Measurements from ENCODE around the gene MELTF.
A peak's percentile ranks its signal among the peaks of the same experiment; 100 is the strongest.

The MELTF gene

DNA sequence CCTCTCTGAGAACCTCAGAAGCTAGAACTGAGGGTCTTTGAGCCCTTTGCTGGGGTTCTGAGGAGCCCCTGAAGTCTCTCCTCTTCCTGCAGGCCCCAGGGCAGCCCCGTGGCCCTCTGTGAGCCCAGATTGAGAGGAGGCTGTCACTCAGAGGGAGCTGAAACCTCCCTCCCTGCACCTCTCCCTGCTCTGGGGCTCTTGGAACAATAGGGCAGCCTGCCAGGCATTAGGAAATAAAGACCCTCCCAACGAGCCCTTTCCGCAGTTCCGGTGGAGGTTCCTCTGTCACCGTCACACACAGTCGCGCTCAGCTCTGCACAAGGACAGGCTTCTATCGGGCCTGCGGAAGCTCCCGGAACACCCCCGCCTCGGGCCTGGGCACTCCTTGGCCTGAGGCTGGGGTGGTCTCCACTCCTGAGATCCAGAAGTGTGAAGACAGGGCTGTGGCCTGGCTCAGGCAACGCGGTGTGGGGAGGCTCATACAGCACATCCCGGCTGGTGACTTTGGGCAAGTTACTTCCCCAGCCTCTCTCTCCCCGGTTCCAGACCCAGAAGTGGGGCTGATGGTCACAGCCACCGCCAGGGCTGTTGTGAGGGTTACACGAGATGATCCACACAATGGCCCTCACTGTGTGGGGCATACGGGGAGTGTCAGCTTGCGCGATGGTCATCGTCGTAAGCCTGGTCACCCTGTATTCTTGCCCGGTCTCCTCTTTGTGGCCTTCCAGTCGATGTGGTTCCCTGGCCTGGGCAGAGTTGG, 17.7 kb downstream of the MELTF start:
- FAIRE-seq = no peak
- DNase-seq (ENCODE audit: insufficient read length, low spot score) = no peak

DNA sequence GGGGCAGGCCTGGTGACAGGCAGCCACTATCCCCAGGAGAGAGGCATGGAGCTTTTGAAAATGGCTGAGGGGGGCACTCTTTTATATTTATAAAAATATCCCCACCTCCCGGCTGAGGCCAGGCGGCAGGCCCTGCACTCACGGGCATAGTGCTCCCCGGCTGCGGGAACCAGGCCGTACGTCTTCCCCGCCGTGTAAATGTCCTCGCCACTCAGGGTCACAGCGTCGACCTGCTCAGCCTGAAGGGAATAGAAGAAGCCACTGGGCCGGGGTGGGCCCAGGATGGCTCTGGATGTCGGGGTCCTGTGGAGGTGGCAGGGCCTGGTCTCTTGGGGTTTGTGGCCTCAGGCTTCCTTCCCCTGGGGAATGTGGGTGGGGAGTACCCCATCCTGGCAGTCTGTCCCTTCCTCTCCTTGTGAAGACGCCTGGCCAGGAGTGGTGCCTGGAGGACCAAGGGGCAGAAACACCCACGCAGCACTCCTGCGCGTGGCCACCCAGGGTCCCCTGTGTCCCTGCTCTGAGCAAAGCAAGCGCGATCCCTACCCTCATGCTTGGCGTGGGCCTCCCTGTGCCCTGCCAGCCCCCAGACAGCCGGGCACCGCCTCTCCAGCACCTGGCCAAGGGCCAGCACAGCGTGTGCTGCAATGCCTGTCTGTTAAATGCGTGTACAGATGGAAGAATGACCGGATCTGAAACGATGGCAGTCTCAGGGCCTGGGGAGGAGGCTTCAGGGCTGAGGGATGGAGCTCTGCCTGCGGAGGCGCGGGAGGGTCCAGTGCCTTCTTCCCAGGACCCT, 18.9 kb downstream of the MELTF start:
- DNase-seq (ENCODE audit: insufficient read length, low spot score) (no peak), FAIRE-seq (no peak)

DNA sequence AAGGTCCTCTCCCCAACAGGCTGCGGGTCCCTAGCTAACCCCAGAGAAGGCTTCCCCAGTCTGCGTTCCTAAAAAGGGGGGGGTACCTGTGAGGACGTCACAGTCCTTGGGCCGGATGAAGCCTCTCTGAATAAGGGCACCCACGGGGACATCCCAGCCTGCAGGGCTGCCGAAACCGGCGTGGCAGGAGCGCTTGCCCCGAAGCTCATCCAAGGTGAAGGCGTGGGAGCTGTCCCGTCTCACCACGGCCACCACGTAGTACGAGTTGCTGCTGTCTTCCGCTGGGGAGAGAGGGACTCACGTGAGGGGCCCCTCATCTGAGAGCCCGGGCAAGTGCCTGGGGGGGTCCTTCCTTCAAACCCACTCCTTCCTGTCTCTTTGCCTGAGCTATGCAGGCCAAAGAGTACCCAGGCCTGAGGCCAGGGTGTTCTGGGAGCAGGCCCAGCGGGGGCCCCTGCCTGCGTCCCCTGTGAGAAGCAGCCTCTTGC, 20.0 kb downstream of the MELTF start:
- no peak for DNase-seq (ENCODE audit: insufficient read length, low spot score)
- no peak for FAIRE-seq

DNA sequence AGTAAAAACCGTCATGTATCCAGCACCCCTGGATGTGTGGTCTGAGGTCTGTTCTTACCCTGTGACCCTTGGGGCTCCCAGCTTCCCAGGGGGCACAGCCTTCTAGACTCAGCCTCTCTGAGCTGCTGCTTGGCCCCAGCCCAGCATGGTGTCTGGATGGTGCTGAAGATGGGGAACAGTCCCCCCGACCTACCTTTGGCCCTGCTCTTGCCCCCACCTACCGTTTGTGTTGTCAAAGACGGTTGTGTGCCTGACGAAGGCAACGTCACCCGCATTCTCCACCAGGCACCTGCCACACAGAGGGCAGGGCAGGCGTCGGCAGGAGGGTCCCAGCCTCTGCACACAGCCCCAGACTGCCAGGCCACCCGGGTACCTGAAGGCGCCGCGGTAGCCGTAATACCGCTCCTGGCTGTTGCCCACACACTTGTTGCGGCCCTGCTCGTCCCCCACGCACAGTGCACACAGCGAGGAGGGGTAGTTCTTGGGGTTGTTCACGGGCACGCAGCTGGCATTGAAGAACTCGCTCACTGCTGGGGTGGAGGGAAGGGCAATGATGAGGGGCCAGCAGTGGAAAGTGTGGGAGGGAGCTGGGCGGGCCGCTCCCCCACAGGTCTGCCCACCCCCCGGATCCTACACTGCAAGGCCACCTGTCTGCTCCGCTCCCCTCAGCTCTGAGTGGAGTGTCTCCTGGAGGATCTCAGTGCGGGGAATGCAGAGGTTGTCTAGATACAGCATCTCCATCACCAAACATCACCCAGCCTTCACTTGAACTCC, 21.0 kb downstream of the MELTF start:
- FAIRE-seq (no peak), DNase-seq (ENCODE audit: insufficient read length, low spot score) (no peak)

DNA sequence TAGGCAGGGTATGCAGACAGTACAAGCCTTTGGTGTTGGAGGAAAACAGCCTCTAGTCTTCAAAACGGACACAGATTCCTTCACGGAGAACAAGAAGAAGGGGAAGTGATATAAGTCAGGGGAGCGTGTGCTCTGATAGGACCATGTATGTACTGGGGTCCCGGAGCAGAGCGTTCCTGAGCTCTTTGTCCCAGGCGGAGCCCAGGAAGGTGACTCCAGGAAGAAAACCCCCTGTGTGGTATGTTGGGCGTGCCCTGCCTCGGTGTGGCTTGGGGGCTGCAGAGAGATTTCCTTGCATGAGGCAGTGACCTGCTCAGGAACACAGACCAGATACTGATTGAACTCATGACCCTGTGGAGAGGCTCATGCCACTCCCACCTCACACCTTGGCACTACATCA, 21.7 kb downstream of the MELTF start:
- FAIRE-seq = no peak
- no peak for DNase-seq (ENCODE audit: insufficient read length, low spot score)

DNA sequence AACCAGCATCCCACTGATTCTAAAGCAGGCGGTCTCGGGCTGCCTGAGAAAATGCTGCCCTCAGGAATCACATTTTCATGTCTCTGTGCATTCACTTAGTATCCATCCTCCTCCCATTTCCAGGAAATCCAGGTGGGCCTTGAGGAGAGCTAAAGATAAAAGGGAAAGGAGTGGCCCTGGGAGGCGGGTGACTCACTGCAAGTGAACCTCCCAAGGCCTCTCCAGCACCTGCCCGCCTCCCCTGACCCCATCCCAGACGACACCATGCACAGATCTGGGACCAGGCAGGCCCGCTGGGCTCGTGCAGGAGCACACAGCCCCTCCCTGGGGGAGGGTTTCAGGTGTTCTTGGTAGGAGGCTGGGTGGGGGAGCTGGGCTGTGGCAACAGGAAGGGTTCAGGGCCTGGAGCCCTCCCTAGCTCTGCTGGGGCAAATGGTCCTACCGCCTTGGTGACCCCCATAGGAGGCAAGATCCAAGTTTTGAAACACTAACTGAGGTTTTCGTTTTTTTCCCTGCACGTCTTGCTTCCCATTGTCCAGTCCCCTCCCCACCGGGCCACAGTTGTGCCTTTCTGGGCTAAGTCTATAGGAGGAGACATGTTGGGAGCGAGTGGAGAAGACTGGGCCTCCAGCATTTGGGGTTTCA, 22.2 kb downstream of the MELTF start:
- FAIRE-seq (no peak), DNase-seq (ENCODE audit: insufficient read length, low spot score) (no peak)

DNA sequence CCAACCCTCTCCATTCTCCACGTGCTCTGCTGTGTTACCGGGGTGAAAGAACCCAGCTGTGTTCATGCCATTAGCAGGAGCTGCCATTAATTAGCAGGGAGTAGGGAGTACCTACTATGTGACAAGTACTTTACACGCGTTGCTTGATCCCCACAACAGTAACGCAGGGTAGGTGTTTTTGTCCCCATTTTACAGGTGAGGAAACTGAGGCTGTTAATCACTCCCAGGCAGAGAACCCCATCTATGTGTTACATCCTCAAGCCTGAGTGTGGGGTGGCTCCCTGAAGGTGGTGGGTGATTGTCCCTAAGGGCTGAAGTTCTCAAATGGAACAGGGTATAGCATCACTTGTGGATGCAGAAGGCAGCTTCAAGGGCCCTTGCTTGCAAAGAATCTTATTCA, 22.8 kb downstream of the MELTF start:
- FAIRE-seq (peak; percentile 70), DNase-seq (ENCODE audit: insufficient read length, low spot score) (no peak)

DNA sequence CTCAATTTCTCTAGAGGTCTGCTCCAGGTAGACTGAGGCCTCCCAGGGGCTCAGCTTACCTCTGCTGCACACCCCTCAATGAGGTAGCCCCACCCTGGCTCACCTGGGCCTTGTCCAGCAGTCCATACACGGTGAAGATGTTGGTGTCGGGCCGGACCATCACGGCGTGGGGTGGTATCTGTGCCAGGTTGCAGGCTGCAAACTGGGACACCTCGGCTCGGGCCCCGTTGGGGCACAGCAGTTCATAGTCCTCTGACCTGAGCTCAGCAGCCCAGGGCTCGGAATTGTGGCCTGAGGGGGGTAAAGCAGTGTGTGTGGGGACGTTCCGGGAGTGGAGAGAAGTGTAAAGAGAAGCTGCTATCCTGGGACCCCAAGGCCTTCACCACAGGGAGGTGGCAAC, 23.2 kb downstream of the MELTF start:
- no peak for FAIRE-seq

DNA sequence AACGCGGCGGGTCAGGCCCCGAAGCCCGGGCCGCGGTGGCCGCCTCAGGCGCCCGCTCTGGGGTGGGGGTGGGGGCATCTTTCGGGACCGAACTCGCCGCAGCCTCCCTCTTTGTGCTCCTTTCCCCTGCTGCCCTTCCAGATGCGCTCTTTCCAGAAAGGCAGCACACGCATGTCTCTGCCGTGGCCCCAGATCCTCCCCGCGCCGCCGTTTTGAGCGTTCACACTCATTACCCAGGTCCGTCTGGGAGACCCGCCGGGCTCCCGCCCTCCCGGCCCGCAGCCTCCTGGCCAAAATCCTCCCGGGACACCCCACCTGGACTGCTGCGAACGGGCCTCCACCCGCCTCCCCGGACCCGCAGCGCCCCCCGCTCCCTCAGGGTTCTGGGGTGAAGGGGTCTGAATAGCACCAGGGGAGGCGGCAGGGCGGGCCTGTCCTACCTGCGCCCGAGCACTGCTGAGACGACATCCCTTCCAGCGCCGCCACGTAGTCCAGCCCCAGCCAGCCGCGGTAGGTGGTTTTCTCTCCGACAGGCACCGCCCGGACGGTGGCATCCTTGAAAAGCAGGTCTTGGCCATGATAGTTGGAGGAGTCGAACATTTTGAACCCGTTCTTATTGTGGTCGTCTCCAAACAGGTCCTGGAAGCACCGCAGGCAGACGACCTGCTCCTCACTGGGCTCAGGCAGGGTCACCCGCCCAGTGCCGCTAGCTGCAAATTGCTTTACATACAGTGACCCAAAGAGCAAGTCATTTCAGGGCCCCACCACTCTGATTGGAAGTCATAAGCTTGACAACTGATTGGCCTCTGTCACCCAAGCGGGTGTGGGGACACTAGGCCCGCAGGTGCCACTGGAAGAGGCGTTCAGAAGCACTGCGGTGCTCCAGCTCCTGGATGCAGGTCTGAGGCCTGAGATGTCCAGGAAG, 25.9 kb downstream of the MELTF start:
- FAIRE-seq (no peak), DNase-seq (ENCODE audit: insufficient read length, low spot score) (no peak)

More for the DNA sequence above, 23.2 kb downstream of the MELTF start:
- DNase-seq (ENCODE audit: insufficient read length, low spot score) = no peak

DNA sequence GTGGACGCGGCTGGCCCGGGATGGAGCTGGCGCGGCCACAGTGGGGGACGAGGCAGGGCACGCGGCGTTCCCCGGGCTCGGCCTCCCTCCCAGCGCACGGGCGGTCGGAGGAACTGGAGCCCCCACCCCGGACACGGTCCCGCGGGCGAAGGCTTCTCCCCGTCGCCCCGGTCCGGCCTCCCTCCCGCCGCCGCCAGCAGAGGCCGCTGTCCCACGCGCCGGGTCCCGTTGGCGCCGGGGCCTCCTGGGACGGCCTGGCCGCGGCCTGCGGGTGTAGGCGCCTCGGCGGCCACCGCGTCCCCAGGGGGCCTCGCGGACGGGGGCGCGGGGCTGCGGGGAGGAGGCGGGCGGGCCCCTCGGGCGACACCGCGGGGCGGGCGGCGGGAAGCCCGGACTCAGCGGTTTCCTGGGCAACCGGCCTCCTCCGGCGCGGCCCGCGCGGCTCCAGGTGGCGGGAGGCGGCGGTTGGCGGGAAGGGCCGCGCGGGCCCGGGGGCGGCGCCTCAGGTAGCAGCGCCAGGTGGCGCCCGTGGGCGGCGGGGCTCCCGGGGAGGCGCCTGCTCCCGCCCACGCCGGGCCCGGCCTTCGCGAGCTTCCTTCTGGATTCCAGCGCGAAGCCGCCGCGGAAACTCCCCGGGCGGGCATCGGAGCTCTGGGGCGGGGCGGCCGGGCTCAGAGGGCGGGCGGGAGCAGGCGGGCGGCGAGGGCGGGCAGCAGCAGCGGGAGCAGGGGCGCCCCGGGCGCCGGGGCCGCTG, 26.7 kb downstream of the MELTF start:
- FAIRE-seq (peak; percentile 28), DNase-seq (ENCODE audit: insufficient read length, low spot score) (peak; percentile 81)

DNA sequence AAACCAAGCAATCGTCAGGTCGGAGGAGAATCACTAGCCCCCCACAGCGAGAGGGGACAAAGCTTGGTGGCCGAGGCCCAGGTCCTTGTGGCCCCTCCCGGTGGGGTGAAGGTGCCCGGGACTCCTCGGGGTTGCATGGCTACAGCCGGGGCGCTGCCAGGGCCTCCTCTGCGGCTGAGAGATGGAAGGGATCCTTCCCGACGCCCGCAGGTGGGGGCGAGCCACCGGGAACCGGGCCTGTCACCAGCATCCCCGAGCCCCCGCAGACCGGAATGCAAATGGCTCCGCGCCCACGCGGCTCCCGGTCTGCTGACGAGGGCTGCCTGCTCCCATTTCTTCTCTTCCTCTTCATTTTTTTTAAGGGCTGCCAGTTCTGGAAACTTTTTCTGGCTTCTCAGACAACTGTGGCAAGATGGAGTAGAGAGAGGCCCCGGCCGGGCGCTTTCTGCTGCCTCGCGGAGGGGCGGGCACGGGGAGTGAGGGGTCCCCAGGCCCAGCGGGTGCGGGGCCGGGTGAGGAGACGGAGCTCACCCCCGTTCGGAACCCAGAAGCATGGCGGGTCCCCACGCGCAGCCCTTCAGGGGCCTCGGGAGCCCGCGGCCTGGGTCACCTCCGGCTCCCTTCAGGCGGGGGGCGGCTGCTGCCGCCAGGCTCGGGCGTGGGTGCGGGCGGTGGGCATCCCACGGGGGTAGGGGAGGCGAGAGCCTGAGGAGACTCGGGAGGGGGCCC, 27.5 kb downstream of the MELTF start:
- DNase-seq (ENCODE audit: insufficient read length, low spot score) (no peak), FAIRE-seq (no peak)

DNA sequence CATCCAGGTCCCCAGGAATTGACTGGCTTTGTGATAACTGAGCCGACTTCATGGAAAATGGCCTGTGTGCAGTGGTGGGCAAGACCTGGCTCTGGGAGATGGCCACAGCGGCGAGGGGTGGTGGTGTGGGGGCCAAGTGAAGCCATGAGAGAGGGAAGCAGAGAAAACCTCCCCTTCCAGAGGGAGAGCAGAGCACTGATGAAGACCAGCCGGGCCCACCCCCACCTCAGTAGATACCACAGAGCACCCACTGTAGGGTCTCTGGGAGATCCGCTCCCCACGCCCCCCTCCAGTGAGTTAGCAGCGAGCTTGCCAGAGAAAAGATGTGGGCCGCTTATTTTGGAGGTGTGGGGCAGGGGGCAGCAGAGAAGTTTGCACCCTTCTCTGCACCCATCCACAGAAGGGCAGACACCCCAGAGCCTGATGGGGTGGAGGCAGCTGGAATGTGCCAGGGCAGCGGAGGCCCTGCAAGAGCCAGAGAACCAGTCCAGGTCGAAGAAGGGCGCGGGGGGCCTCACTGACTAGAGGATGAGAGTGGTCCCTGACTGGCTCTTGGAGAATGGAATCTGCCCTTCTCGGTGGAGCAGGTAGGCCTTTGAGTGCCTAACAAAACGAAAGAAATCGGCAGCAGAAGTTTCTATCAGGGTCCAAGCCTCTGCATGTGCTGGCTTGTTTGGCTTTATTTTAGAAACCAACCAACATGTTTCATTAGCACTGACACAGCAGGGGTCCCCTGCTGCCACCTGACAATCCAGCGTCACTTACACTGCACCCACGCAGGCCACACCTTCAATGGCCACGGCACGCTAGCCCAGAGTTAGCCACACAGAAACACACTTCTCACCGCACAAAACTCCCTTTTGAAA, 28.3 kb downstream of the MELTF start:
- DNase-seq (ENCODE audit: insufficient read length, low spot score) = no peak
- FAIRE-seq = no peak

DNA sequence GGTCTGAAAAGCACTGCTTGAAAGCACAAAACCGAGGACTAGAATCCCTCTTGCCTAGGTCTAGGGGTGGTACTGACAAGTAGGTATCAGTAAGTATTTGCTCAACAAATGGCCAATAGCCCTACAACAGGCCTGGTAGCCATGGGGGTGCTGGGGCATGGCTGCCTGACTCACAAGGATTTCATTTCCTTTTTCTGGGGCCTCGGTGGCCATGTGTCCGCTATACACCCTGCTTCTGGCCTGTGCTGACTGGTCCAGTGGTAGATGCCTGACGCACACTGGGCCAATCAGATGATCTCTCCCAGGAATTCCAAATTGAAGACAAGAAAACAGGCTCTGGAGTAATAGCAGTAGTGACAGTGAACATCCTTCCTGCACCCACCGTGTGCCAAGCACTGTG, 29.4 kb downstream of the MELTF start:
- FAIRE-seq (no peak), DNase-seq (ENCODE audit: insufficient read length, low spot score) (no peak)

DNA sequence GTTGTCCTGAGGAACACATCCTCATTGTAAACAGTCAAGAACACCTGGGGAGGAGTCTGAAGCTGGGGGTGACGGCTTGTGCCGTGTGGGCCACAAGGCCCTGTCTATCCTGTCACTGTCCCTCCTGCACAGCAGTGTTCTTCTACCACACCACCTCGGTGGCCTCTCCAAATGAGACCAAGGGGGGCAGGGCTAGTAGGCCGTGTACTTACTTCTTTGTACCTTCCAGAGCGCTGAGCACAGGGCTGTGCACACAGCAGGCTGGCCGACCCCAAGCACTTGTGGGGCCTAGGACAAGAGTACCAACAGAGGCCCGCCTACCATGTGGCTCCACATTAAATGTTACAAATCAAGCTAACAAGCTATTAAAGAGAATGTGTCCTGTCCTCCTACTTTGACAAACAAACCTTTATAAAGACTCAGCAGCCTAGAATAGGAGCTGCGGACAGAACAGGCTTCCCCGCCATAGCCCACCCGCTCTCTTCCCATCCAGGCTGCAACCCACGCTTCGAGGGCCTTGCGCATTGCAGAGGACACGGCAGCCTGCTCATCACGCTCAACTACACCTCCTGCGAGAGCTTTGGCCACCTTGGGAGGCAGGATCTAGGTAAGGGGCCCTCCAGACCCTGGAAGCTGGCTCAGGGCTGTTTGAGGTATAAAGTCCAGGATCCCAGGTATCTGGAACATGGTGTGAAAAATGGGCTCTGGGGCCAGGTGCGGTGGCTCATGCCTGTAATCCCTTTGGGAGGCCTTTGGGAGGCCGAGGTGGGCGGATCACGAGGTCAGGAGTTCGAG, 30.5 kb downstream of the MELTF start:
- FAIRE-seq (no peak), DNase-seq (ENCODE audit: insufficient read length, low spot score) (no peak)

DNA sequence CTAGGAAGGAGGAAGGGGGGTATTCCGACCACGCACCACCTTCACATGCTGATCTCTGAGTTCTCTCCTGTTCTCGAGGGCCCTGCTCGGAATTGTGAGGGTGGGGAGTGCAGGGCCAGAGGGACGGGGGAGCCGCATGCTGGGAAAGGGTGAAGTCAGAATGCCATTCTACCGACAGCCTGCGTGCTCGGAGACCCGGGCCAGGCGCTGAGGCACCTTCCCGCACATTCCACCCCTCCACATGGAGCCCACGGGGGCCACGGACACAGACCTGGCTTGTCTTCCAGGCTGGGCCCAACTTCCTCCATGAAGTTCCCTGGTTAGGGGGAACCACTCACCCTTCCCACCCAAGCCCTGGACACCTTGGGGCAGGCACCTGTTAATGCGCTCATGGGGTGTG, 32.3 kb downstream of the MELTF start:
- FAIRE-seq (no peak), DNase-seq (ENCODE audit: insufficient read length, low spot score) (no peak)

DNA sequence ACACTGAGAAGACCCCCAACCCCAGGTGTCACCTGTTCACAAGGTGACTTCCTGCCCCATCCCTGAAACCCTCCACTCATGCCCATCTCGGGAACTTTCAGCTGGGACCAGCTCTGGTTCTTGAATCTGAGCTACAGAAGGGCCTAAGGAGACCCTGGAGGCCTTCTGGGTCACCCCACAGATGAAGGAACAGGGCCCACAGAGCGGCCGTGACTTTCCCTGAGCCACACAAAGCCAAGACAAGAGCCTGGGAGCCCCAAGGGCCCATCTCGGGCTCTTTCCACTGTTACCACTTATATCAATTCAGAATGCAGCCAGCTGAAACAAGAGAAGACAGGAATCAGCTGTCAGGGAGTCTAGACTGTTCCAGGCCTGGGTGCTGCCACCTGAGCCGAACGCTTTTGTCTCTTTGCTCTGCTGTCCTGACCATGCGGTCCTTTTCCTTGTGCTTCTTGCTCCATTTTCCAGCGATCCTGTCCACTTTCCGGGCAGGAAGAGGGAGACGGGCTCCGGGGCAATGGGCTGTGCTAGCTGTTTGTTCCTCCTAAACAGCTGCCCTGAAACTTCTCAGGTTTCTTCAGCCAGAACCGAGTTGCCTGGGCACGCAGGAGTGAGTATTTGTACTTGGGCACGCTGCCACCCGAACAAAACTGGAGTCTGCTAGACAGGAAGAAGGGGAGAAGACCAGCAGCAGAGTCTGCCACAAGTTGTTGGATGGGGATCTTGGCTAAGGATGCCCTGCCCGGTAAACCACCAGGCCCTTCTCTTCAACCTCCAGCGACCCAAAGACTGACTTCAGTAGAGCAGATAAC, 33.0 kb downstream of the MELTF start:
- FAIRE-seq (no peak), DNase-seq (ENCODE audit: insufficient read length, low spot score) (no peak)
